DMS153 treated with DMSO at 0.1 percent for 48 hours (cell line): ENCODE data around the gene RBMX2.

Source experiments
- DNase-seq: peaks from one replicate; lab custom pipeline; 2025; ENCODE audit not compliant: unreplicated experiment; lab: John Stamatoyannopoulos, UW

Gene RBMX2

GRCh38 chrX:130444641-130445336 lies 43.0 kb downstream of the RBMX2 start:
- DNase-seq: no peak

- no peak for DNase-seq
Observed at GRCh38 chrX:130446974-130447373, 45.2 kb downstream of the RBMX2 start.
